Activated CD8-positive, alpha-beta memory T cell treated with anti-CD3 and anti-CD28 coated beads, Interleukin-2, amount 50 U/mL, for 1 hour (primary cell): ENCODE data around the gene NUCB2.

Experiments used
- DNase-seq: peaks from one replicate; pipeline ENCODE4 v3.0.0-alpha.2; 2020; ENCODE audit errors: extremely low read depth

NUCB2 gene

DNA sequence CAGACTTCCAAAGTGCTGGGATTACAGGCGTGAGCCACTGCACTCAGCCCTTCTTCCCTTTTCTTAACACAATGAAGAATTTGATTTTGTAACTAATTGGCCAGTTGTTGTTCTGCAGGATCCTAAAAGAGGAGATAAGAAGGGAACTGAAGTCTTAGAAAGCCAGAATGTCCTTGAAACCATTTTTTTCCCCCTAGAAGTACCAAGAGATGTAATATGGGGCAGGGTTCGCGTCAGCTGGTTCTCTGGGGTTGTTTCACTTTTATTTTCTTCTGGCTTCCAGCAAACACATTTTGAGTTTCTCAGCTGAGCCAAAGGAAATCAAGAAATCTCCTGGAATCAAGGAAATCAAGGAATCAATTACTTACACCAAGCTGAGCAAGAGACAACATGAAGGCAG is 7.6 kb upstream of the NUCB2 start:
- DNase-seq = no peak

DNA sequence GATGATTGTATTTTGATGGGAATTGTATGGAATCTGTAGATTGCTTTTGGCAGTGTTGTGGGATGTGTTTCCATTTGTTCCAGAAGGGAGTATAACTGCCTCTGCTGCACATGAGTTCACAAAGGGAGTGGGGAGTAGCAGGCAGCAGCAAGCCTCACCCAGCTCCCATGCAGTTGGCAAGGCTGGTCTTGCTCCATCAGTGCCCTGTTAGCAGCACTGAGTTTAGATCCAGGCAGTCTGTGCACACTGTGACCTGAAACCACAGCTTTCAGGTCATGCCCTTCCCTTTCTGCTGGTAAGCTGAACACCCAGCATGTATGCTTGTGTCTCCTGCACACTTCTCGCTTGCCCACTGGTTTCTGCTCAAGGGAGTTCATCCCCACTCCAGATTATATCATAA is 3.7 kb upstream of the NUCB2 start:
- no peak for DNase-seq

DNA sequence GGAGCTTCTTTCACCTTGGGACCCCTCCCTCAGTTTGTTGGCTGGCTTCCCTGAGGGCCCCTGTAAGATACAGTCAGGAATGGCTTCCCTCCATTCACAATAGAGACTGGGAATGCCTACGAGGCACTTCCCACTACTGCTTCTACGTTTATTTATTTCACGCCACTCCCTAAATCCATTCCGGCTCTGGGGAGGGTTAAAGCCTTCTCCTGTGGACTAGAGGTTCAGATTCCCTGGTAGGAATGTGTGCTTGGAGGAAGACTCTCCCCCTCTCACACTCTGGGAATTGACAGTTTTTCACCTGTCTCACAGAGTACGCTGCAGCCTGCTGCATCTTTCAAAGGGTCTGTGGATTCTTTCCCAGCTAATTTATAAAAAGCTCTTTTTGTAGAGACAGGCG is 3.3 kb upstream of the NUCB2 start:
- DNase-seq = no peak

DNA sequence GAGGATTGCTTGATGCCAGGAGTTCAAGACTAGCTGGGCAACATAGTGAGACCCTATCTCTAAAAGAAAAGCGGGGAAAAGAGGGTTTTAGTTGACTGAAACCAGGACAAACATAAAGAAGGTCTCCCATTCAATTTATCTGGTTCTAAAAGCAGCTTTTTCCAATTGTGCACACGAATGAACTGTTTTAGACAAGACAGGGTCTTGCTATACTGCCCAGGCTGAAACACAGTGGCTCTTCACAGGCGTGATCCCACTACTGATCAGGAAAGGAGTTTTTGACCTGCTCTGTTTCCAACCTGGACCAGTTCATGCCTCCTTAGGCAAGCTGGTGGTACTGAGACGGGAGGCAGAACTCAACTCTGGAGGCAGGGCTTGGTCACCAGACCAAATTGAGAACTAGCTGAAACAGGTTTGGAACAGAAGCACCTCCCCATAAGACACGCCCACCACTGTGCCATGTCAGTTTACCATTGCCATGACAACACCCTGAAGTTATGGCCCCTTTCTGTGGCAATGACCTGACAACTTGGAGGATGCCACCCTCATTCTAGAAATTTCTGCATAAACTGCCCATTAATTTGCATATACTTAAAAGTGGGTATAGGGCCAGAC is 2.8 kb upstream of the NUCB2 start:
- no peak for DNase-seq

DNA sequence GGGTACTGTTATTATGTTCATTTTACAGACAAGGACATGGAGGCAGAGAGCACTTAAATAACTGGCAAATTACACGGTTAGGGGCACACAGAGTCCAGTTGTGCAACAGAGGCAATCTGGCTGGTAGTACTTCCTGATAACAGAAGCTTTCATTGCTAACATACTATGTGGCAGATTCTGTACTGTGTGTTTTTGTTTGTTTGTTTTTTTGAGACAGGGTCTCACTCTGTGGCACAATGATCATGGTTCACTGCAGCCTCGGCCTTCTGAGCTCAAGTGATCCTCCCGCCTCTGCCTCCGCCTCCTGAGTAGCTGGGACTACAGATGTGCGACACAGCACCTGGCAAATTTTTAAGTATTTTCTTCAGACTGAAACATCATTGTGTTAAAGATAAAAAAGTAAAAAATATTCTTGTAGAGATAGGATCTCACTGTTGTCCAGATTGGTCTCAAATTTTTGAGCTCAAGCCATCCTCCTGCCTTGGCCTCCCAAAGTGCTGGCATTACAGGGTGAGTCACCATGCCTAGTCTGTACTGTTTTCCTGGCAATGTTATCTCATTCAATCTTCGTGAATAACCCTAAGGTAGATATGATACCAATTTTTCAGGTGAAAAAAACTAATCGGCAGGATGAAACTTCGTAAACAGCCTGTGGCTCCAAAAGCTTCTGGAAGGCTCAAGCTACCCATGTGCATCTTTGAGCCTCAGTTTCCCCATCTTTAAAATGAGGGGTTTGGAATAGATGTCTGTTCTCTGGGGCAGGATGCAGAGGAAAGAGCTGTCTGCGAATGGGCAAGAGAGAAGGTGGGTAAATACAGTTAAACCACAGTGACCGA is 921 bp upstream of the NUCB2 start:
- DNase-seq = no peak

DNA sequence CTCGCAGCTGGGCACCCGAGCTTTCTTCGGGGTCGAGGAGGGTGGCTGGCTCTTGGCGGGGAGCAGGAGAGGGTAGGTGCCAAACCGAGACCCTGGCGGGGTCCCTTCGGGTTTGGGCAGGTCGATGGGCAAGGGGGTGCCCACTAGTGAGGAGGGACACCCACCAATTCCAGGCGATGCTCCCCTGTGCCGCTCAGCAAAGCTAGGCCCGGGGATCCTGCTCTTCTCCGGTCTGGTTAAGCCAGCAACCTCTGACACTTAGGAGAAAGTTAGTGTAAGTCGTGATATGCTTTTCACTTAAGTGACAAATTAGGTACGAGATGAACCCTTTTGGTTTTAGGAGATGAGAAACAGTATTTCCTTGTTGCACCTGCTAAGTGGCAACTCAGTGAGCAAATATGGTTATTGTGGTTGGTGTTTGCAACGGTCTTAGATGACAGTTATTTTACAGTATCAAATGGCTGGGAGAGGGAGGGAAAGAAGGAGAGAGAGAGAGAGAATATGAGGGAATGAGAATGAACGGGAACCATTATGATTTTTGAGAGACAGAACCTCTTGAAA is 565 bp downstream of the NUCB2 start:
- DNase-seq = no peak

DNA sequence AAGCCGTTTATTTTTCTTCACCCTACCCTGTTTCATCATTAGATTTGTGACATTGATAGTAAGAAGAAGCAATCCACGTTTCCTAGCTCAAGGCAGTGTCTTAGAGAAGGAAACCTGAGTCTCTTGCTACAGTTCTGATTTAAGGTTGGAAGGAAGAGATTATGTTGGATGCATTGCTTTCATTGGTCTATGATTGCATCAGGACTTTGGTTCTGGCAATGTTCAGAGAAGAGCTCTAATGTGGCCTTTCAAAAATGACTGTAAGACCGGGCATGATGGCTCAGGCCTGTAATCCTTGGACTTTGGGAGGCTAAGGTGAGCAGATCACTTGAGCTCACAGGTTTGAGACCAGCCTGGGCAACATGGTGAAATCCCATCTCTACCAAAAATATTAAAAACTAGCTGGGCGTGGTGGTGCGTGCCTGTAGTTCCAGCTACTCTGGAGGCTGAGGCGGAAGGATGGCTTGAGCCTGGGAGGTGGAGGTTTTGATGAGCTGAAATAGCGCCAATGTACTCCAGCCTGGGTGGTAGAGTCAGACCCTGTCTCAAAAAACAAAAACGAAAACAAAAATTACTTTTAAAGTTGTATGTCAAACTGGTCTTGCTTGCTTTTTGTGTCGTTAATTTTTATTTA is 4.1 kb downstream of the NUCB2 start:
- DNase-seq = no peak

DNA sequence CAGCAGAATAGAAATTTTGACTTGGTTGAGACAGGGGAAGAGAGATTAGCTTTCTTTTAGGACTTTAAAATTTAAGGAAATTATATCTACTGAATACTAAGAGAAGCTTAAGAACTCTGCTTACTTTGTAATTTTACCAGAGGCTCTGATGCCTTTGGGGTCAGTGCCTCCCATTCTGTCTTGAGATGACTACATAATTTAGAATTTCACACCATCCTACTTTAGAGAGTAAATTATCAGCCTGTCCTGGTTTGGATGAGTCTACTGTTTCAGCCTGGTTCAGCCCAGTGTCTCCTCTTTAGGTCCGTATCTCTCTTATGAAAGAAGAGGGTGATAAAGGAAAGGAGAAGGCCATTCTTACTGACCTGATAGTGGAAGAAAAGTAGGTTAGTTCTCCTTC is 9.8 kb downstream of the NUCB2 start:
- DNase-seq = no peak

DNA sequence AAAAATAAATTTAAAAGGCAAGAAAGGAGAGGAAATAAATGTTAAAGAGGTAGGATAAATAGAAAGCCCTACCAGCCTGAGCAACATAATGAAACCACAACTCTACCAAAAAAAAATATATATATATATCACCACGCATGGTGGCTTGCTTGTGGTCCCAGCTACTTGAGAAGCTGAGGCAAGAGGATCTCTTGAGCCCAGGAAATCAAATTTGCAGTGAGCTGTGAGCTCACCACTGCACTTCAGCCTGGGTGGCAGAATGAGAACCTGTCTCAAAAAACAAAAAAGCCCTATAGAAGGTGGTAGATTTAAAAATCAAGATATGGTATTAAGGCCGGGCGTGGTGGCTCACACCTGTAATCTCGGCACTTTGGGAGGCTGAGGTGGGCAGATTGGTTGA is 10.5 kb downstream of the NUCB2 start:
- no peak for DNase-seq

DNA sequence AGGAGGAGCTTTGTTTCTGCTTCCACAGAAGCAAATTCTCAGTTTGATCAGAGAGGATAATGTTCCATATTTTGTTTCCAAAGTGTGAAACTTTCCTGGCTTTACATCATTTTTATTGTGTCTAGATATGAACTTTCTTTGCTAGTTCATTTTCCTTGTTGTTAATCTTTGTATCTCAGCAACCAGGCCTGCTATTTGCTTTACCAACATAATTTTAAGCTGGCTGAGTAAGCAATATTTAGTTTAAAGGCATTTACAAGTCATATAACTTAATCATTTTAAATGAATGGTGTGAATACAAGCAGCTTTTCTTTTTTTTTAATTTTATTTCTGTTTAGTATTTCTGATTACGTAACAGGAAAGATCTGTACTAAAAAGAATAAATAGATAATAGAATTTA is 15.2 kb downstream of the NUCB2 start:
- DNase-seq = no peak

DNA sequence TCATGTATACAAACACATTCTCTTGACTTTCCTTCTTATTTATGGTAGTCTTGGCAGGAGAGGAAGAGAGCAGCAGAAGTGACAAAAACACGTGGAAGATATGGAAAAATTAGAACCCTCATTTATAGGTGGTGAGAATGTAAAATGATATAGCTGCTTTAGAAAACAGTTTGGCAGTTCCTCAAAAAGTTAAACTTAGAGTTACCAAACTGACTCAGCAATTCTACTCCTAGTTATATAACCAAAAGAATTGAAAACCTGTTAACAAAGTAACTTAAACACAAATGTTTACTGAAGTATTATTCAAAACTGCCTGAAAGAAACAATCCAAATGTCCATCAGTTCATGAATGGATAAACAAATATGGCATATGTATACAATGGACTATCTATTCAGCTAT is 16.8 kb downstream of the NUCB2 start:
- DNase-seq = no peak

DNA sequence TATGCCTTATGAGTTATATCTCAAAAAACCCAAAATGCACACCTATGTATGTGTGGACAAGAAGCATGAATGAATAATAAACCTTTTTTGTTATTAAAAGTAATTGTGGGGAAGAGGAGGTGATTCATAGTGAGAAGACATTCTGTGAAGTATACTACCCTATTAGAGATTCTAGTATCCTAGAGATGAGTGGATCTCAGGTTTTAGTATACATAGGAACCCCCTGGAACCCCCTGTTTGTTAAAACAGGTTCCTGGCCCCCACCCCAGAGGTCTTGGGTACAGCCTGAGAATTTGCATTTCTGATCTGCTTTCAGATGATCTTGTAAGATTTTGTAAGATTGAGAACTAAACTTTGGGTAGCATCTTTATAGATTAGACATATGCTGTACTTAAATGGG is 17.5 kb downstream of the NUCB2 start:
- DNase-seq = no peak

DNA sequence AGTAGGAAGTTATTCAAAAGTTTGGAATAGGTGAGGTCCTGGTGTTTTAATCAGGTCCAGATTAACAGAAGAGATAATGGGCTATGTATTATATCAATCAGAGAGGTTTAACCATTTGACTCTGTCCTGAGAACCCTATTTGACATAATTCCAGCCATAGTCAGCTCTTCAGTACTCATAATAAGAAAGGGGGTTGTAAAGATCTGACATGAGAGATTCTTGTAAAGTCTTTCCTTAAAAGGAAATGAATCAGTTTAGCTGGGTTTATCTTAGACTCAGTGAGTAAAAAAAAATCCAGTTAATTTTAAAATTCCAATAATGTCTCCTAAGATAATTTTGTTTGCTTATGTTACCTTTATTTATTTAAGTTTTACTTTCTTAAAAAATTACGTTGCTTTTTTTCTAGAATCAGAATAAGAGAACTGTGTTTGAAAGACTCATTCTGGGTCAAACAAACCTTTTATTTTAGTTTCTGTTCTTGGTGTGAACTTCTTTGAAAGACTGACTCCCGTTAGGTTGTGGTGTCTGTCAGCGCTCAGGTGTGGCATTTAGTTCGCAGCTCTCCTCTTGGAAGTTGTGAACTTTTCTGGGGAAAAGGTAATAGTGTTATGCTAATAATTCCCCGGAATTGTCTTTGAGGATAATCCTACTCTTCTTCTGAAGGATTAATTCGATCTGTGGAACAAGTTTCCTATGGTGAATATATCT is 20.5 kb downstream of the NUCB2 start:
- DNase-seq = no peak

DNA sequence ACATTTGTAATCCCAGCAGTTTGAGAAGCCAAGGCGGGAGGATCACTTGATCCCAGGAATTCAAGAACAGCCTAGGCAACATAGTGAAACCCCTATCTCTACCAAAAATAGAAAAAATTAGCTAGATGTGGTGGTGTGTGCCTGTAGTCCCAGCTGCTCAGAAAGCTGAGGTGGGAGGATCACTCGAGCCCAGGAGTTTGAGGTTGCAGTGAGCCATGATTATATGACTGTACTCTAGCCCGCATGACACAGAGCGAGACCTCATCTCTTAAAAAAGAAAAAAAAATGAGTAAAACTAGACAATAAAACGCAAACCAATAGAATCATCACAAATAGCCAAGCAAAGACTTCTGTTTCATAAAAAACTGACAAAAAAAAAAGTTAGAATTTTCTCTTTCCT is 21.8 kb downstream of the NUCB2 start:
- DNase-seq = no peak

DNA sequence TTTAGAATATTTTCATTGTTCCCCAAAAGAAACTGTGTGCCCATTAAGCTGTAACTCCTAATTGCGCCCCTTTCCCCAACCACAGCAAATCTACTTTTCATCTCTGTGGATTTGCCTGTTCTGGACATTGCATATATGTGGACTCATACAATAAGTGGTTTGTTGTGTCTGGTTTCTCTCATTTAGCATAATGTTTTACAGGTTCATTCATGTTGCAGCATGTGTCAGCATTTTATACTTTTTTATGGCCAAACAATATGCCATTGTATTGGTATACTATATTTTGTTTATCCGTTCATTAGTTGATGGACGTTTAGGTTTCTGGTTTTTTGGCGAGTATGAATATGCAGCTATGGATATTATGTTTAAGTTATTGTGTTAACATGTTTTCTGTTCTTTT is 23.8 kb downstream of the NUCB2 start:
- DNase-seq = no peak

DNA sequence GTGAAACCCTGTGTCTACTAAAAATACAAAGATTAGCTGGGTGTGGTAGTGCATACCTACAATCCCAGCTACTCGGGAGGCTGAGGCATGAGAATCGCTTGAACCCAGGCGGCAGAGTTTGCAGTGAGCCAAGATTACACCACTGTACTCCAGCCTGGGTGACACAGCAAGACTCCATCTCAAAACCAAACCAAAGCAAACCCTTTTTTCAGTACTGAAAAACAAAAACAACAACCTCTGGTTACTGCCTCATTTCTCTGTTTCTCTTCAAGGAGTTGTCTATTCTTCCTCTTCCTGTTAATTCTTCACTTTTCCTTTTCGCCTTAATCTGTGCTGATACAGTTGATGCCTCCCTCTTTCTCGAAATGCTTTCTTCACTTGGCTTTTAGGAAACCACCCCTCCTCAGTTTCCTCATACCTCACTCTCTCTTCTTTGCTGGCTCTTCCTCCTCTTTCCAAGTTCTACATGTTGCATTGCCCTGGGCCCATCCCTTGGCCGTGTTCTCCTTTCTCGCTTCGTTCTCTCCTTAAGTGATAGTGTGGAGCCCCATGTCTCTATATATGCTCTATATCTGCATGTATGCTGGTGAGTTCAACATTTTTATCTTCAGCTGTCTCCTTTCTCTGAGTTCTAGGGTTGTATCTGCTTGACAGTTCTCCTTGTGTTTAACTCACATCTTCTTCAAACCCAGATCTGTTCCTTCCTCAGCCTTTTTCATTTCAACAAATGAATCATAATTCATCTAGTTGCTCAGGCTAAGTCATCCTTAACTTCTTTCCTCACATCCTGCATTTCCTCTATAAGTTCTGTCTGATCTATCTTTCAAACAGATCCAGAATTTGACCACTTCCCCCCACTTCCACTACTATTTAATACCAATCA is 37.1 kb downstream of the NUCB2 start:
- no peak for DNase-seq

DNA sequence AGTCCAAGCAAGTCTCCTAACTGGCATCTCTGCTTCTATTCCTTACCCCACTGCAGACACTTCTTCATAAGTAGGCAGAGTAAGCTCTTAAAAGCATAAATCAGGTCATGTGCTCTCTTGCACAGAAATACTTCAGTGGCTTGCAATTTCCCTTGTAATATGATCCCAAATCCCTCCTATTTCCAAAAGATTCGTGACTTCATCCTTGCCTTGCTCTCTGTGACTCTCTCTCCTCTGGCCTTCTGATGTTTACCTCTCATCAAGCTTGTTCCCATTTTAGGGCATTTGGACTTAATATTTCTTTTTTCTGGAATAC is 37.7 kb downstream of the NUCB2 start:
- DNase-seq = no peak

DNA sequence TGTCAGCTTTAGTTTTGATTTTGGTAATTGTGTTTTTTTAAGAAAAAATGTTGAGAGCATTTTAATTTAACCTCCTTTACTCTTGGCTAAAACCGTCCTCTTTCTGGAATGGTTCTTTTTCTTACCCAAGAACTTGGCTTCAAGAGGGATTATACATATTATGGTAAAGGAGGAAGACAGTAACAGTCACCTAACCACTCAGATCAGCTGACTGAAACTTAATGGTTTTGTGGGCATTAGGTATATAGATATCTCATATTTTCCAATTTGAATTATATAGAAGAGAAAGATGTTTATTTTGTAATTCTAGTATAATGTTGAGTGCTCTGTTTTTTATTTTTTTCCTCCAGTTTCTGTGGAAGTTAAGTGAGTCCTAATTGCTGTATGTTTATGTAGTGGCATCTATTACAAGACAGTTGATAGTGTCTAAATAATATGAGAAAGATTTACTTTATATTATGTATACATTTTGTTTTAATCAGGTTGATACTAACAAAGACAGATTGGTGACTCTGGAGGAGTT is 38.4 kb downstream of the NUCB2 start:
- DNase-seq = no peak

DNA sequence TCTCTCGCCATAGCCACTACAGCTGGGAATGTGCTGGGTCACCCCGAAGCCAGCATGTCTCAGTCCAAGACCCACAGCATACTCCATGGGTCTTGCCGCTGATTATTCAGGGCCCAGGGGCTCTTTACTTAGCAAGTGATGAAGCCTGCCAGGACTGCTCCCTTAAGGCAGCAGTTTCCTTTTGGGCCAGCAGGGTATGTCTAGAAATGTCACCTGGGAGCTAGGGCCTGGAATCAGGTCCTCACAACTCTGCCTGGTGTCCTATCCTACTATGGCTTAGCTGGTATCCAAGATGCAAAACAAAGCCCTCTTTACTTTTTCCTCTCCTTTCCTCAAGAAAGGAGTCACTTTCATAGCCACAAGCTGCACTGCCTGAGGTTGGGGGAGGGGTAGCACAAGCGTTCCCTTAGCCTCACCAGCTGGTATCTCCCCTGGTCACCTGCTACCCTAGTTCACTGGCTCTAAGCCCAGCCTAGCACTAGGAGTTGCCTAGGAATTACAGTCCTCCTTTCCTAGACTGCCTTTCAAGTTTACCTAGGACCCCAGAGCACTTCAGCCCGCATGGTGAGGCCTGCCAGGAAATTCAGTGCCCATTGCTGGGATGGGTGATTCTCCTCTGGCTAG is 52.4 kb downstream of the NUCB2 start:
- DNase-seq = no peak

DNA sequence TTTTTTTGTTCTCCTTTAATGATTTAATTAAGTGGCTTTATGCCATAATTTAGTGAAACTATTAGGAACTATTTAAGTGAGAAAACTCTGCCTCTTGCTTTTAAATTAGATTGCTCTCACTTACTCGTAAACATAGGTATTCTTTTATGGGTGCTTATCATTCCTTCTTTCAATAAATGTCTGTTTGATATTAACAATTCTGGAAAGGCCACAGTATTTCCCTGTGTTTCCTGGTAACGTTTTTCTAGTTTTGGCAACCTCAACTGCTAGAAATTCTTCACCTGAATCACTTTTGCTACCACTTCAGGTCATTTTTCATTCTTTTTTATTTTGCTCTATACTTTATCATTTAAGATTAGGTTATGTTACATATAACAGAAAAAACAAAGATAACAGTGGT is 55.1 kb downstream of the NUCB2 start:
- DNase-seq = no peak
